Measurements from ENCODE around the gene HLTF.

DNA sequence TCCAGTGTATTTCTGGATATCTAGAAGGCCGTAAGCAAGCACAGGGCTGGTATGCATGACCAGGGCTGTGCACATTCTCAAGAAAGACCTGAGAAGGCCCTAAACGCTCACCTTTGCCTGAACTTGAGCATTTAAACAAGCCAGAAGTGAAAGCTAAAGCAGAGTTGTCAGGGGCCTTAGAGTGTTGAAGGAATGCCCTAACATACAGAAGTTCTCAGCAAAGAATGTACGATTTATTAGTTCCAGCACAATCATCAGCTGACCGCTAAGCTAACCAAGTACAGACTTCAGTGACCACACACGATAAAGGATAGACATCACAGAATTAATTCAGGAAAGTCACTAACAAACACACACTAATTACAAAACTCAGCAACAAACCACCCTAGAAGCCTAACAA is 8.7 kb downstream of the HLTF start:
- TF ChIP-seq, protein P1, sequence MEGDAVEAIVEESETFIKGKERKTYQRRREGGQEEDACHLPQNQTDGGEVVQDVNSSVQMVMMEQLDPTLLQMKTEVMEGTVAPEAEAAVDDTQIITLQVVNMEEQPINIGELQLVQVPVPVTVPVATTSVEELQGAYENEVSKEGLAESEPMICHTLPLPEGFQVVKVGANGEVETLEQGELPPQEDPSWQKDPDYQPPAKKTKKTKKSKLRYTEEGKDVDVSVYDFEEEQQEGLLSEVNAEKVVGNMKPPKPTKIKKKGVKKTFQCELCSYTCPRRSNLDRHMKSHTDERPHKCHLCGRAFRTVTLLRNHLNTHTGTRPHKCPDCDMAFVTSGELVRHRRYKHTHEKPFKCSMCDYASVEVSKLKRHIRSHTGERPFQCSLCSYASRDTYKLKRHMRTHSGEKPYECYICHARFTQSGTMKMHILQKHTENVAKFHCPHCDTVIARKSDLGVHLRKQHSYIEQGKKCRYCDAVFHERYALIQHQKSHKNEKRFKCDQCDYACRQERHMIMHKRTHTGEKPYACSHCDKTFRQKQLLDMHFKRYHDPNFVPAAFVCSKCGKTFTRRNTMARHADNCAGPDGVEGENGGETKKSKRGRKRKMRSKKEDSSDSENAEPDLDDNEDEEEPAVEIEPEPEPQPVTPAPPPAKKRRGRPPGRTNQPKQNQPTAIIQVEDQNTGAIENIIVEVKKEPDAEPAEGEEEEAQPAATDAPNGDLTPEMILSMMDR (conservative IDR thresholded peaks at IDR 0.05; ENCODE audit: low read depth in 2 of 2), result no peak
- TF ChIP-seq POLR2AphosphoS5 (IDR thresholded peaks at IDR 0.05; ENCODE audit: low read depth) (no peak), EZH2phosphoT487 (IDR thresholded peaks at IDR 0.05; ENCODE audit: unreplicated experiment) (no peak), EZH2 (IDR thresholded peaks at IDR 0.05; ENCODE audit: low read depth, unreplicated experiment) (no peak)
- TF ChIP-seq, protein P2, sequence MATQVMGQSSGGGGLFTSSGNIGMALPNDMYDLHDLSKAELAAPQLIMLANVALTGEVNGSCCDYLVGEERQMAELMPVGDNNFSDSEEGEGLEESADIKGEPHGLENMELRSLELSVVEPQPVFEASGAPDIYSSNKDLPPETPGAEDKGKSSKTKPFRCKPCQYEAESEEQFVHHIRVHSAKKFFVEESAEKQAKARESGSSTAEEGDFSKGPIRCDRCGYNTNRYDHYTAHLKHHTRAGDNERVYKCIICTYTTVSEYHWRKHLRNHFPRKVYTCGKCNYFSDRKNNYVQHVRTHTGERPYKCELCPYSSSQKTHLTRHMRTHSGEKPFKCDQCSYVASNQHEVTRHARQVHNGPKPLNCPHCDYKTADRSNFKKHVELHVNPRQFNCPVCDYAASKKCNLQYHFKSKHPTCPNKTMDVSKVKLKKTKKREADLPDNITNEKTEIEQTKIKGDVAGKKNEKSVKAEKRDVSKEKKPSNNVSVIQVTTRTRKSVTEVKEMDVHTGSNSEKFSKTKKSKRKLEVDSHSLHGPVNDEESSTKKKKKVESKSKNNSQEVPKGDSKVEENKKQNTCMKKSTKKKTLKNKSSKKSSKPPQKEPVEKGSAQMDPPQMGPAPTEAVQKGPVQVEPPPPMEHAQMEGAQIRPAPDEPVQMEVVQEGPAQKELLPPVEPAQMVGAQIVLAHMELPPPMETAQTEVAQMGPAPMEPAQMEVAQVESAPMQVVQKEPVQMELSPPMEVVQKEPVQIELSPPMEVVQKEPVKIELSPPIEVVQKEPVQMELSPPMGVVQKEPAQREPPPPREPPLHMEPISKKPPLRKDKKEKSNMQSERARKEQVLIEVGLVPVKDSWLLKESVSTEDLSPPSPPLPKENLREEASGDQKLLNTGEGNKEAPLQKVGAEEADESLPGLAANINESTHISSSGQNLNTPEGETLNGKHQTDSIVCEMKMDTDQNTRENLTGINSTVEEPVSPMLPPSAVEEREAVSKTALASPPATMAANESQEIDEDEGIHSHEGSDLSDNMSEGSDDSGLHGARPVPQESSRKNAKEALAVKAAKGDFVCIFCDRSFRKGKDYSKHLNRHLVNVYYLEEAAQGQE (IDR thresholded peaks at IDR 0.05; ENCODE audit: unreplicated experiment), result no peak

Data from GM23338 (cell line).